Nucleus accumbens (tissue), 56 donors: ENCODE results near the gene LIMK2.

Experiments
- DNase-seq, 56 donors: peaks; one replicate each; lab custom pipeline; 2025; lab: John Stamatoyannopoulos, UW

The LIMK2 gene

DNA sequence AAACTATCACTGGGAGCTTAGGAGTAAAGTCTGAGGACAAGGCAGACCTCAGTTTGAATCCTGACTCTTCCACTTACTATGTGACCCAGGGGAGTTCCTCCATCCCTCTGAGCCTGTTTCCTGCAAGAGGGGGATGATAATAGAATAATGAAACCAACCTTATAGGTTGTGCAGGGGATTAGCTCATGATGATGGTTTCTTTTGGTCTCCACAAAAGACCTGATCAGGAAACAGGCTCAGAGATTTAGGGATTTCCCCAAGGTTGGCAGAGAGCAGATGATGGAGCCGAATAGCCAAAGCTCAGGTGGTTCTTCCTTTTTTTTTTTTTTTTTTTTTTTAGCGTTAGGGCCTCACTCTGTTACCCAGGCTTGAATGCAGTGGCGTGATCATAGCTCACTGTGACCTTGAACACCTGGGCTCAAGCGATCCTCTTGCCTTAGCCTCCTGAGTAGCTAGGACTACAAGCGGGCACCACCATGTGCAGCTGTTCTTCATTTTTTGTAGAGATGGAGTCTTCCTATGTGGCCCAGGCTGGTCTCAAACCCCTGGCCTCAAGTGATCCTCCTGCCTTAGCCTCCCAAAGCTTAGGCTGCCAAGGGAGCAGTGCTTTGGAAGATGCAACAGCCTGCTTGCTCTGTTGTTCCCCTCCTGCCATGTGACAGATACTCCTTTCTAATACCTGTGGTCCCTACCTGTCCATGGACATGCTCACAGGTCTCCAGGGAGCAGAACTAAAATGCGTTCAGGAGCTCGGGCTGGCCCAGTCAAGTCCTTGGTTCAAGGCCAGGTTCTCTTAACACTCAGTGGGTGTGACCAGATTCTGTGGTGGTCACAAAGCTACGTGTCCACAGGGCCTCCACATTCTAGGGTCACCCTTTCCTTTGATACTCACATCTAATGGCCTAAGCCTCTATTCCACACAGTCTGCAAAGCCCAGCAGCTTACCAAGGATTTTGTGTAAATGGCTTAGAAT lies 111.8 kb downstream of the LIMK2 start:
- DNase-seq: no peak

DNA sequence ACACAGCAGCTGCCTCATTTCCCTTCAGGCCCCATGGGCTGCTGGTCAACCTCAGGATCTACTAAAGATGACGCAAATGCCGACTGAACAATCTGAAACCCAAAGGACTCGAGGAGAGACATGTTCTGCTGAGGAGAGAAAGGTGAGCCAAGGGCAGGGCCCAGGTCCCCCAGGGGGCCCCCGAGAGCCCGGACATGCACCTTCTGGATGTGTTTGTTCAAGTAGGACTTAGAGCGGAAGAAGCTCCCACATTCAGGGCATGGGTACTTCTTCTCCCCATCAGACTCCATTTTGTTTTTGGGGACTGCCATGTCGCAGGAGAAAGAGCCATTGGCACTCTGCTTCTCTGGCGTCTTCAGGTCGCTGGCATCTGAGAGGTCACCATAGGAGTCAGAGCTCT lies 114.8 kb downstream of the LIMK2 start:
- no peak for DNase-seq

DNA sequence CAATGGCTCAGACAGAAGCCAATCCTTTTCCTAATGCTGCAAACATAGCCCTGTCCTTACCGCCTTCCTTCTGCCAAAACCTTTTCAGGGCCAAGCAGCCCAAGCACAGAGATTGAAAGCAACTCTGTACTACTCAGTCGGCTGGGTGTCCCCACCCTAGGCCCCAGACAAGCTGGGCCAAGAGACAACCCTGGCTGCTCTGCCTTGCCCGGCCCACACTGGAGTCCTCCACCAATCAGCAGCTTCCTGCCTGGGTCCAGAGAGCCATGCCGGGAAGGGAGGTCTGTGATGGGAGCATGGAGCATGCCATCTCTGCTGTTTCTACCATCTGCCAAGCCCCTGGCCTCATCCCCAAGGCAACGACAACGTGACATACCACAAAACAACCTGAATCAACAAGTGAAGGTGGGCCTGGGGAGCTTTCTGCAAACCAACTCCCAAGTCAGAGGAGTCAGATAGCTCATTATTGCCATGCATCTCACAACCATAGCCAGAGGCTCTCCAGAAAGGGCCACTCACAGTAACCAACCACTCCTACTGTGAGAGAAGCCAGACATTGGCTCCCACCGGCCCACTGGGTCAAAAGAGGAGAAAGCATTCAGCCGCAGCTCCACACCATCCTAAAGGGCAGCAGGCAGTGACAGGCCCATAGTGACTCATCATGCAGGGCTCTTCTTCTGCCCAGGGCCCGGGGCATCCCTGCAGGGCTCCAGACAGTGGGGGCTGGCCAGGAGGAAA lies 115.9 kb downstream of the LIMK2 start:
- no peak for DNase-seq

DNA sequence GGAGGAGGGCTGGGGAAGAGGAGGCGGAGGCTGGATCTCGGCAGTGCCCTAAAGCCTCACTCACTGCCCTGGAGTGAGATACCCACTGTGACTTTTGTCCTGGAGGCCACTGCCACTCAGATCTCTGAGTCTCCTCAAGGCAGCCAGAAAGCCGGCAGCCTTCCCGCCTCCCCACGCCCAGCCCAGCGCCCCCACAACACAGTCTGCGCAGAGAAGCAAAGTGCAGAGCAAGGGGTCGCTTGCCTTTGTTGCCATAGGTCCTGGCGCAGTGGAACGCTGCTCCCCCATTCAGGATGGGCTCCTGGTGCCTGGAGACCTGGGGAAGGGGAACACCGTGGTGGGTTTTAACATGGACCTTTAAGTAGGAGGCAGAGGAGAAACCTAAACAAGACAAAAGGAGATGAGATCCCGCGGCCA lies 116.5 kb downstream of the LIMK2 start:
- no peak for DNase-seq

DNA sequence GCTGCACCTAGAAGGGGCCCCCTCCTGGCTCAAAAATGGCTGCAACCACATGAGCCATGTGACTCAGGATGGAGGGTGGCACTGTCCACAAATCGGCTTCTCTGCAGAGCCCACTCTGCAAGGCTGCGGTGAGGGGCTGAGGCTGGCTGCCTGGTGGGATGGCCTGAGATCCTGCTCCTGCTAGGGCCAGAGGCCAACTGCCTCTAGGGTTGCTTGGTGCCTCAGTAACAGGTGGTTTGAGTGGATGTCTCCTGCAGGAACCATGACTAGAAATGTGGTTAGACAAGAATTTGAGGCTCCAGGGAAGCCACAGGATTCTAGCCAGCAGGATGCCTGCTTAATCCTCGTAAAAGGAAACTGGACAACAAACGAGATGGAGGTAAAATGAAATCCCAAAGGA lies 116.9 kb downstream of the LIMK2 start:
- DNase-seq: no peak
